Measurements from ENCODE around the gene SYTL5. TPM values are rescaled to one million over a fixed set of nuclear protein-coding genes. Genes with fewer than 3 reads are reported as not detected.

SYTL5 gene
- total RNA-seq, 1 donor from 2014 or later = 0.46 TPM

- TF ChIP-seq, protein P1, sequence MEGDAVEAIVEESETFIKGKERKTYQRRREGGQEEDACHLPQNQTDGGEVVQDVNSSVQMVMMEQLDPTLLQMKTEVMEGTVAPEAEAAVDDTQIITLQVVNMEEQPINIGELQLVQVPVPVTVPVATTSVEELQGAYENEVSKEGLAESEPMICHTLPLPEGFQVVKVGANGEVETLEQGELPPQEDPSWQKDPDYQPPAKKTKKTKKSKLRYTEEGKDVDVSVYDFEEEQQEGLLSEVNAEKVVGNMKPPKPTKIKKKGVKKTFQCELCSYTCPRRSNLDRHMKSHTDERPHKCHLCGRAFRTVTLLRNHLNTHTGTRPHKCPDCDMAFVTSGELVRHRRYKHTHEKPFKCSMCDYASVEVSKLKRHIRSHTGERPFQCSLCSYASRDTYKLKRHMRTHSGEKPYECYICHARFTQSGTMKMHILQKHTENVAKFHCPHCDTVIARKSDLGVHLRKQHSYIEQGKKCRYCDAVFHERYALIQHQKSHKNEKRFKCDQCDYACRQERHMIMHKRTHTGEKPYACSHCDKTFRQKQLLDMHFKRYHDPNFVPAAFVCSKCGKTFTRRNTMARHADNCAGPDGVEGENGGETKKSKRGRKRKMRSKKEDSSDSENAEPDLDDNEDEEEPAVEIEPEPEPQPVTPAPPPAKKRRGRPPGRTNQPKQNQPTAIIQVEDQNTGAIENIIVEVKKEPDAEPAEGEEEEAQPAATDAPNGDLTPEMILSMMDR (IDR thresholded peaks at IDR 0.05) = no peak
- Histone ChIP-seq H3K4me3 (no peak overlapping the region), H3K27me3 (no peaks in the 10 kb centered on the region), H3K9me3 (no peaks in the 10 kb centered on the region), H3K27ac (no peak overlapping the region), H3K4me1 (no peaks in the 10 kb centered on the region), H3K36me3 (no peaks in the 10 kb centered on the region)
- no peak for ATAC-seq
- intact Hi-C loops (cut with DNase I) = no loop called here
- DNase-seq = no peak
Observed at GRCh38 chrX:38126179-38126578, 119.8 kb downstream of the SYTL5 start.

DNA sequence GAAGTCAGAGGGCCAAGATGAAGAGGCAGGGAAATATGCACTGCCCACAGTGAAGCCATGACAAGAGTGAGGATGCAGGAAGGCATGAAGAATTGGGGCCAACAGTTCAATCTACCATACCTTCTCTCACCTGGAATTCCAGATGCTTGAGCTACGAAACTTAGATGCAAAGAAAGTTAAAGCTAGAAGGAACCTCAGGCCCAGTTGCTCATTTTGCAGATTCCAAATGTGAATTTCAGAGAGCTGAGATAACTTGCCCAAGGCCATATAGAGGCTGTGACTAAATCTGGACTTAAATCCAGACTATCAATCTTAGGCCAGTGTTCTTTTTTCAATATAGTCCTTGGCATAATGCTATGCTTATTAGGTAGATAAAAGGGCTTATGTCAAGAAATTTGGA lies 121.6 kb downstream of the SYTL5 start:
- intact Hi-C loops (cut with DNase I) = no loop called here
- Histone ChIP-seq H3K4me1 (no peaks in the 10 kb centered on the region), H3K27me3 (no peaks in the 10 kb centered on the region), H3K9me3 (no peaks in the 10 kb centered on the region), H3K4me3 (no peak overlapping the region), H3K36me3 (no peaks in the 10 kb centered on the region), H3K27ac (no peak overlapping the region)
- DNase-seq = no peak
- TF ChIP-seq, protein P1 (IDR thresholded peaks at IDR 0.05) = no peak
- ATAC-seq = no peak

- Histone ChIP-seq H3K27me3 (no peaks in the 10 kb centered on the region), H3K4me3 (no peak overlapping the region), H3K4me1 (no peaks in the 10 kb centered on the region), H3K36me3 (no peaks in the 10 kb centered on the region), H3K9me3 (no peaks in the 10 kb centered on the region), H3K27ac (no peak overlapping the region)
- no peak for DNase-seq
- intact Hi-C loops (cut with DNase I) = no loop called here
- TF ChIP-seq, protein P1 (IDR thresholded peaks at IDR 0.05) = no peak
- no peak for ATAC-seq
Observed at GRCh38 chrX:38129366-38129765, 123.0 kb downstream of the SYTL5 start.

- no peak for DNase-seq
- Histone ChIP-seq H3K36me3 (no peaks in the 10 kb centered on the region), H3K27ac (no peak overlapping the region), H3K4me1 (no peaks in the 10 kb centered on the region), H3K27me3 (no peaks in the 10 kb centered on the region), H3K4me3 (no peak overlapping the region), H3K9me3 (no peaks in the 10 kb centered on the region)
- TF ChIP-seq, protein P1 (IDR thresholded peaks at IDR 0.05) = no peak
- ATAC-seq = no peak
- intact Hi-C loops (cut with DNase I) = no loop called here
Observed at GRCh38 chrX:38138157-38138891, 132.0 kb downstream of the SYTL5 start.

GRCh38 chrX:38138900-38139299 lies 132.5 kb downstream of the SYTL5 start:
- Histone ChIP-seq H3K4me1 (no peaks in the 10 kb centered on the region), H3K9me3 (no peaks in the 10 kb centered on the region), H3K36me3 (no peaks in the 10 kb centered on the region), H3K4me3 (no peak overlapping the region), H3K27ac (no peak overlapping the region), H3K27me3 (no peaks in the 10 kb centered on the region)
- TF ChIP-seq, protein P1 (IDR thresholded peaks at IDR 0.05) = no peak
- no peak for DNase-seq
- intact Hi-C loops (cut with DNase I) = no loop called here
- ATAC-seq = no peak

- no peak for DNase-seq
- ATAC-seq = no peak
- TF ChIP-seq, protein P1 (IDR thresholded peaks at IDR 0.05) = no peak
- intact Hi-C loops (cut with DNase I) = no loop called here
- H3K4me1 ChIP-seq = no peaks in the 10 kb centered on the region
- H3K4me3 ChIP-seq = no peak overlapping the region
- no peak overlapping the region for H3K27ac ChIP-seq
- no peaks in the 10 kb centered on the region for H3K9me3 ChIP-seq
- H3K36me3 ChIP-seq = no peaks in the 10 kb centered on the region
- no peaks in the 10 kb centered on the region for H3K27me3 ChIP-seq
Observed at GRCh38 chrX:38142610-38143009, 136.3 kb downstream of the SYTL5 start.

Measured in upper lobe of right lung (tissue), 1 donor.